GM12878 (cell line): ENCODE measurements around the gene MEN1. TPM values are rescaled to one million over a fixed set of nuclear protein-coding genes. Genes with fewer than 3 reads are reported as not detected.
A peak's percentile ranks its signal among the peaks of the same experiment; 100 is the strongest.

Experiments used
- BCL3 ChIP-seq: IDR thresholded peaks from 2 replicates; pipeline ENCODE4 v1.6.1; 2011; ENCODE audit warnings: borderline replicate concordance, low read depth, mild to moderate bottlenecking, moderate library complexity, low read length; ENCODE audit not compliant: insufficient read depth, poor library complexity, severe bottlenecking
- CBX5 ChIP-seq: sonication (generic); IDR thresholded peaks from 2 replicates; pipeline ENCODE4 v1.6.1; 2016; ENCODE audit warnings: low read depth, moderate library complexity, mild to moderate bottlenecking, inconsistent platforms
- CREB1 ChIP-seq: IDR thresholded peaks from 2 replicates; pipeline ENCODE4 v1.6.1; 2012; ENCODE audit warnings: low read depth, mild to moderate bottlenecking, inconsistent platforms
- GABPA ChIP-seq: IDR thresholded peaks from 2 replicates; pipeline ENCODE4 v1.6.1; 2014; ENCODE audit warnings: antibody characterized with exemption, low read depth, mild to moderate bottlenecking, inconsistent platforms
- HDAC2 ChIP-seq: fragments of 200-600 bp; sonication (generic); IDR thresholded peaks from 2 replicates; pipeline ENCODE4 v1.6.1; 2017
- HDAC6 ChIP-seq: fragments of 200-600 bp; sonication (generic); IDR thresholded peaks from one replicate; pipeline ENCODE4 v1.8.0; 2017; ENCODE audit warnings: antibody characterized with exemption; ENCODE audit not compliant: unreplicated experiment
- MEF2A ChIP-seq: IDR thresholded peaks from 2 replicates; pipeline ENCODE4 v1.6.1; 2011; ENCODE audit warnings: low read depth, mild to moderate bottlenecking, low read length, moderate library complexity; ENCODE audit not compliant: insufficient read depth
- MLLT1 ChIP-seq: fragments of 450-650 bp; IDR thresholded peaks from 2 replicates; pipeline ENCODE4 v1.6.1; 2016; ENCODE audit warnings: mild to moderate bottlenecking
- MYC ChIP-seq: IDR thresholded peaks from 2 replicates; pipeline ENCODE4 v1.6.1; 2011; ENCODE audit warnings: mild to moderate bottlenecking, low read length, moderate library complexity, inconsistent platforms; ENCODE audit not compliant: insufficient read depth, insufficient replicate concordance, insufficient read length, severe bottlenecking
- NFIC ChIP-seq: IDR thresholded peaks from 2 replicates; pipeline ENCODE4 v1.6.1; 2012; ENCODE audit warnings: low read depth, mild to moderate bottlenecking, inconsistent platforms, low read length, moderate library complexity
- NFXL1 ChIP-seq: fragments of 450-650 bp; IDR thresholded peaks from 2 replicates; pipeline ENCODE4 v1.6.1; 2017; ENCODE audit warnings: antibody characterized with exemption, mild to moderate bottlenecking, borderline replicate concordance
- NFYA ChIP-seq: IDR thresholded peaks from 2 replicates; pipeline ENCODE4 v1.6.1; 2011; ENCODE audit warnings: low read depth, mild to moderate bottlenecking, low read length, improper control_type of control experiment, borderline replicate concordance
- NR2C1 ChIP-seq: fragments of 450-650 bp; IDR thresholded peaks from 2 replicates; pipeline ENCODE4 v1.6.1; 2017; ENCODE audit warnings: antibody characterized with exemption, mild to moderate bottlenecking, moderate library complexity
- NRF1 ChIP-seq: conservative IDR thresholded peaks from 2 replicates; pipeline ENCODE4 v1.6.1; 2011; ENCODE audit warnings: mild to moderate bottlenecking, low read depth, low read length, improper control_type of control experiment
- PAX5 ChIP-seq: IDR thresholded peaks from 2 replicates; pipeline ENCODE4 v1.6.1; 2011; ENCODE audit warnings: low read depth, low read length, borderline replicate concordance
- PAX8 ChIP-seq: fragments of 450-650 bp; IDR thresholded peaks from 2 replicates; pipeline ENCODE4 v1.6.1; 2017; ENCODE audit warnings: mild to moderate bottlenecking, moderate library complexity
- POU2F2 ChIP-seq: IDR thresholded peaks from 3 replicates; pipeline ENCODE4 v1.6.1; 2011; ENCODE audit warnings: low read depth, mild to moderate bottlenecking, low read length, borderline replicate concordance
- SIX5 ChIP-seq: IDR thresholded peaks from 2 replicates; pipeline ENCODE4 v1.6.1; 2011; ENCODE audit warnings: mild to moderate bottlenecking, low read depth, low read length, moderate library complexity; ENCODE audit not compliant: severe bottlenecking
- SPI1 ChIP-seq: IDR thresholded peaks from 2 replicates; pipeline ENCODE4 v1.6.1; 2011; ENCODE audit warnings: low read depth, mild to moderate bottlenecking, low read length, moderate library complexity, borderline replicate concordance; ENCODE audit not compliant: insufficient read depth
- STAT3 ChIP-seq: IDR thresholded peaks from 2 replicates; pipeline ENCODE4 v1.6.1; 2011; ENCODE audit warnings: low read depth, low read length, improper control_type of control experiment
- TCF7 ChIP-seq: IDR thresholded peaks from 2 replicates; pipeline ENCODE4 v1.6.1; 2014; ENCODE audit warnings: antibody characterized with exemption, borderline replicate concordance
- ZBED1 ChIP-seq: IDR thresholded peaks from 2 replicates; pipeline ENCODE4 v1.6.1; 2016; ENCODE audit warnings: borderline replicate concordance
- ZNF384 ChIP-seq: IDR thresholded peaks from 2 replicates; pipeline ENCODE4 v1.6.1; 2012; ENCODE audit warnings: low read depth, mild to moderate bottlenecking, low read length, improper control_type of control experiment, borderline replicate concordance
- ZNF592 ChIP-seq: fragments of 450-650 bp; IDR thresholded peaks from 2 replicates; pipeline ENCODE4 v1.6.1; 2017; ENCODE audit warnings: mild to moderate bottlenecking, moderate library complexity
- polyA plus RNA-seq, 11 experiments: library from polyadenylated mRNA; depleted of rRNA in 4 of 11; unstranded in 6 of 11; stranded (reverse) in 5 of 11; fragments of >200 nt; fragmentation: Nextera tagmentation in 4 of 11; fragmentation: Illumina TruSeq in 1 of 11; extraction: Ambion mirVana in 4 of 11; extraction: Trizol in 1 of 11; gene quantifications; 1 replicate in 1 of 11; 2 replicates in 10 of 11; pipeline versions ENCODE4 v1.2.1 to v1.2.3, GENCODE V29; 2011 to 2016; ENCODE audit warnings: inconsistent platforms in 2 of 11, missing spikeins in 2 of 11, low read depth in 1 of 11
- total RNA-seq, 4 experiments: library from RNA; depleted of rRNA in 3 of 4; stranded (reverse); fragments of >200 nt in 3 of 4; fragmentation: Illumina TruSeq in 1 of 4; extraction: Trizol in 1 of 4; gene quantifications; 2 replicates each; pipeline versions ENCODE4 v1.2.1 to v1.2.3, GENCODE V29; 2013 to 2021

Gene MEN1
- total and polyA plus RNA-seq, 10 of the 15 experiments (the other 5 are each of a cell fraction or from before 2014, with no cell fraction given): 2.5 to 39.7 (median 20.7) TPM

DNA sequence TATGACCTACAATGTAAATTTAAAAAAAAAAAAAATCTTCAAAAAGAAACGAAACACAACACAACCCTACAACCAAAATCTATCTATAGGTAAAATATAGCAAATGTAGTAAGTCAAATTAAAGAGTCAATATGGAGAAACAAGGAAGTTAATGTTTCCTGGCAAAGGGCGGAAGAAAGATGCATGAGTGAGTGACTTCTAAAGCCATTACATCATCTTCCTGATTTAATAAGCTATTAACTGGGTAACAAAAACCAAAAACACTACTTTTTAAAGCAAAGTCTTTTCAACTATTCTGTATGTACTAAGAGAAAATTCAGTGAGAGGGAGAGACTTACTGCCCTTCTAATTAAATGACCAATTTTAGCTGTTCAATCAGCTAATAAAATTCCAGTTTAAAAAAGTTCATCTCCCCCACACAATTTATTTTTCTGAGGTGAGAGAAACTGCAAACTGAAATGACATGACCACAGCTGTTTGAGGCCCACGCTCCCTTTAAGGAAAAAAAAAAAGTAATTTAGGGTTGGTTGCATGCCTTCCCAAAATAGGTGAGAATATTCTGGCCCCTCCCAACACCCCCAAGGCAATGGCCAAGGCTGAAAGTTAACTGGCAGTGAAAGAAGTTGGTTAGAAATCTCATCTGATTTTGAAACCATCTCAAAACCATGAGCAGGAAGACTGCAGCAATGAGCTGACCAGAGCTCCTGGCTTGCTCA, 37.9 kb downstream of the MEN1 start (continued):
- TF ChIP-seq NR2C1: no peak
- no peak for TF ChIP-seq SPI1
- TF ChIP-seq MEF2A: peak; percentile 61; the same call in 1 of the 2 replicates
- no peak for TF ChIP-seq NFXL1
- TF ChIP-seq NFYA: no peak
- TF ChIP-seq NRF1: no peak
- no peak for TF ChIP-seq ZNF592
- TF ChIP-seq HDAC6: no peak
- TF ChIP-seq GABPA: no peak
- 0 out of 2 replicates have a peak, but pooled peaks have one; percentile 33 for TF ChIP-seq STAT3
- TF ChIP-seq POU2F2: no peak
- no peak for TF ChIP-seq SIX5
- no peak for TF ChIP-seq ZBED1
- TF ChIP-seq TCF7: peak; percentile 76
- TF ChIP-seq HDAC2: no peak
- TF ChIP-seq BCL3: no peak
- TF ChIP-seq ZNF384: peak; percentile 91
- peak; percentile 57; the same call in 1 of the 2 replicates for TF ChIP-seq NFIC
- no peak for TF ChIP-seq MYC
- no peak for TF ChIP-seq PAX8
- TF ChIP-seq CBX5: no peak
- TF ChIP-seq CREB1: 0 out of 2 replicates have a peak, but pooled peaks have one; percentile 21
- TF ChIP-seq MLLT1: 0 out of 2 replicates have a peak, but pooled peaks have one; percentile 30
- no peak for TF ChIP-seq PAX5
